BJ (cell line): ENCODE results near the gene PPP4R3A. TPM values are rescaled to one million over a fixed set of nuclear protein-coding genes. Genes with fewer than 3 reads are reported as not detected.

Experiments
- CTCF ChIA-PET: fragments of 350-600 bp; formaldehyde crosslinking; extraction: SDS; loops from one replicate; lab custom pipeline; 2021; ENCODE audit warnings: antibody characterized with exemption, inconsistent platforms; lab: Yijun Ruan, JAX
- POLR2A ChIA-PET: fragments of 300-600 bp; sonication (Branson Sonifier 250); formaldehyde crosslinking; extraction: SDS; loops from one replicate; lab custom pipeline; 2021; ENCODE audit warnings: antibody characterized with exemption; lab: Charles Lee
- DNase-seq: peaks from one replicate; pipeline ENCODE4 v3.0.0-alpha.2; 2011; ENCODE audit warnings: low read depth
- H3K27me3 ChIP-seq: 2 replicates; pipeline ENCODE4 v1.6.0; 2011; ENCODE audit warnings: low read length; ENCODE audit not compliant: control insufficient read depth, insufficient read depth
- H3K36me3 ChIP-seq: 2 replicates; pipeline ENCODE4 v1.5.1; 2011; ENCODE audit warnings: low read length; ENCODE audit not compliant: control insufficient read depth, insufficient read depth
- H3K4me3 ChIP-seq: 2 replicates; pipeline ENCODE4 v1.5.1; 2011; ENCODE audit warnings: low read depth, mild to moderate bottlenecking, control low read depth, low read length
- CTCF ChIP-seq: IDR thresholded peaks from 2 replicates; pipeline ENCODE4 v1.5.1; 2011; ENCODE audit warnings: low read depth, mild to moderate bottlenecking, control low read depth, inconsistent platforms, low read length, moderate library complexity; ENCODE audit not compliant: insufficient read depth
- polyA minus RNA-seq: library from RNA; depleted of rRNA, polyadenylated mRNA; stranded (reverse); fragments of >200 nt; gene quantifications from 2 replicates; pipeline ENCODE4 v1.2.3, GENCODE V29; 2011; rRNA and poly(A)+ RNA removed
- polyA plus RNA-seq: library from polyadenylated mRNA; depleted of rRNA; stranded (reverse); fragments of >200 nt; gene quantifications from 2 replicates; pipeline ENCODE4 v1.2.3, GENCODE V29; 2011; rRNA removed

PPP4R3A gene
- polyA plus RNA-seq: 18.3 and 36.1 TPM in 2 replicates
- 17.4 and 19.9 TPM in 2 replicates for polyA minus RNA-seq

DNA sequence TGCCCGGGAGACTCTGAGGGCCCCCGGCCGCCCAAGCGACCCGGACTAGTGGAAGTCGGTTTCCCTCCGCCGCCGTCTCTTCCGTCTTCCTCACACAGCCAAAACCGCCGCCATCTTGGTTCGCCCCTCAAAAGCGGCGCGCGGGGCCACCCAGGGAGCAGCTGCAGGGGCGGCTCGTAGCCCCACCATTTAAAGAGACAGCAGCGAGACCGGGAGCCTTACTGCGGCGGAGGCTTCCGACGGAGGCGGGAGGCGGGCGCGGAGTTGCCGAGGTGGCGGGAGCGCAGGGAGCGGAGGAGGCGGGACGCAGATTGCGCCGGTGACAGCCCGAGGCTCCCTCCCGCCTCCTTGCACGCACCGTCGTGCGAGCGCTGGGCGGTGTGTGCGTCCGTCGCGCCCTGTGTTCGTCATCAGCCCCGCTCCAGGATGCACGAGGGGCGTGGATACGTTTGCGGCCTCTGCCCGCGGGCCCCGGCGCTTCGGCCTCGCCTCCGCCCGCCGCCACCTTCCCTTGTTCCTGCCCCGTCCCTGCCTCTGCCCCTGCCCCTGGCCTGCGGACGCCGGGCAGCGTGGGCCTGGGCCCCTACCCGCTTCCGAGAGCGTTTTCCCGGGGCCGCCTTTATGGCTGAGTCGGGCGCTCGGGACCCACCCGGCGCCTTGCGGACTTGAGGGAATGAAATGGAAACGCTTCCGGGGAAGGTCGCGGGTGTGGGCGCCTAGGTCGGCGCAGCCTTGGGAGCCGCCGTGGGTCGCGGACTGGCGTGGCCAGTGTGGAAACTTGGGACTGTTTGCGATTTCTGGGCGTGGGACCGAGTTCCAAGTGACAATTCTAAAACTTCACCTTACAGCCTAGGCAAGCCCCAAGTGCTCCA lies at the start of gene PPP4R3A:
PPP4R3A (minus strand) TSS at position 140 of the 872 bp plus-strand sequence. CDS start 663 bp downstream, outside the sequence.
- peak; percentile 81 for DNase-seq
- ChIA-PET CTCF (no interaction called here), POLR2A (no interaction called here)
- H3K4me3 ChIP-seq: peak within 1 kb of the TSS; percentile 75
- TF ChIP-seq CTCF: no peak
- no peaks in the 10 kb centered on the region for H3K36me3 ChIP-seq
- H3K27me3 ChIP-seq: no peaks in the 10 kb centered on the region; the same call in 1 of the 2 replicates

DNA sequence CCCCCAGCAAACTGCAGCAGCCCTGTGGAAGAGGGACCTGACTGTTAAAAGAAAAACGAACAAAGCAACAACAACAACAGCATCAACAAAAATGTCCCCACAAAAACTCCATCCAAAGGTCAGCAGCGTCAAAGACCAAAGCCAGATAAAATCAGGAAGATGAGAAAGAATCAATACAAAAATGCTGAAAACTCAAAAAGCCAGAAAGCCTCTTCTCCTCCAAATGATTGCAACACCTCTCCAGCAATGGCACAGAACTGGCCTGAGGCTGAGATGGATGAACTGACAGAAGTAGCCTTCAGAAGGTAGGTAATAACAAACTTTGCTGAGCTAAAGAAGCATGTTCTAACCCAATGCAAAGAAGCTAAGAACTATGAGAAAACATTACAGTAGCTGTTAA lies 45.4 kb upstream of the PPP4R3A start:
- Histone ChIP-seq H3K4me3 (no peak overlapping the region), H3K27me3 (no peaks in the 10 kb centered on the region), H3K36me3 (no peaks in the 10 kb centered on the region)
- TF ChIP-seq CTCF: no peak
- DNase-seq: no peak
- CTCF ChIA-PET: no interaction called here
- POLR2A ChIA-PET: no interaction called here

- no peak for DNase-seq
- no peak overlapping the region for H3K4me3 ChIP-seq
- CTCF ChIA-PET: no interaction called here
- POLR2A ChIA-PET: no interaction called here
- no peaks in the 10 kb centered on the region for H3K36me3 ChIP-seq
- H3K27me3 ChIP-seq: no peaks in the 10 kb centered on the region
- no peak for TF ChIP-seq CTCF
Measured at GRCh38 chr14:91554535-91555332, 44.6 kb upstream of the PPP4R3A start.

DNA sequence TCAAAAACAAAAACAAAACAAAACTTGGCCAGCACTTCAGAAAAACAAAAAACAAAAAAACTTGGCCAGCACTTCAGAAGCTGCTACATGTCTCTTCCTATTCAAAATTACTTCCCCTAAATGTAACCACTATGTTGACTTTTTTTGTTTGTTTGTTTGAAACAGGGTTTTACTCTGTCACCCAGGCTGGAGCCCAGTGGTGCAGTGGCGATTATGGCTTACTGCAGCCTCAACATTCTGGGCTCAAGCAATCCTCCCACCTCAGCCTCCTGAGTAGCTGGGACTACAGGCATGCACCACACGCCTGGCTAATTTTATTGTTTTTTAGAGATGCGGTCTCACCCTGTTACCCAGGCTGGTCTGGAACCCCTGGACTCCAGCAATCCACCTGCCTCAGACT lies 38.0 kb upstream of the PPP4R3A start:
- ChIA-PET POLR2A (no interaction called here), CTCF (no interaction called here)
- no peaks in the 10 kb centered on the region for H3K36me3 ChIP-seq
- DNase-seq: no peak
- no peaks in the 10 kb centered on the region for H3K27me3 ChIP-seq
- TF ChIP-seq CTCF: no peak
- H3K4me3 ChIP-seq: no peak overlapping the region
